NCI-H510A treated with DMSO at 0.1 percent for 48 hours (cell line): ENCODE data around the gene TAGLN2.

Source experiments
- DNase-seq: peaks from one replicate; lab custom pipeline; 2025; lab: John Stamatoyannopoulos, UW

TAGLN2 gene

DNA sequence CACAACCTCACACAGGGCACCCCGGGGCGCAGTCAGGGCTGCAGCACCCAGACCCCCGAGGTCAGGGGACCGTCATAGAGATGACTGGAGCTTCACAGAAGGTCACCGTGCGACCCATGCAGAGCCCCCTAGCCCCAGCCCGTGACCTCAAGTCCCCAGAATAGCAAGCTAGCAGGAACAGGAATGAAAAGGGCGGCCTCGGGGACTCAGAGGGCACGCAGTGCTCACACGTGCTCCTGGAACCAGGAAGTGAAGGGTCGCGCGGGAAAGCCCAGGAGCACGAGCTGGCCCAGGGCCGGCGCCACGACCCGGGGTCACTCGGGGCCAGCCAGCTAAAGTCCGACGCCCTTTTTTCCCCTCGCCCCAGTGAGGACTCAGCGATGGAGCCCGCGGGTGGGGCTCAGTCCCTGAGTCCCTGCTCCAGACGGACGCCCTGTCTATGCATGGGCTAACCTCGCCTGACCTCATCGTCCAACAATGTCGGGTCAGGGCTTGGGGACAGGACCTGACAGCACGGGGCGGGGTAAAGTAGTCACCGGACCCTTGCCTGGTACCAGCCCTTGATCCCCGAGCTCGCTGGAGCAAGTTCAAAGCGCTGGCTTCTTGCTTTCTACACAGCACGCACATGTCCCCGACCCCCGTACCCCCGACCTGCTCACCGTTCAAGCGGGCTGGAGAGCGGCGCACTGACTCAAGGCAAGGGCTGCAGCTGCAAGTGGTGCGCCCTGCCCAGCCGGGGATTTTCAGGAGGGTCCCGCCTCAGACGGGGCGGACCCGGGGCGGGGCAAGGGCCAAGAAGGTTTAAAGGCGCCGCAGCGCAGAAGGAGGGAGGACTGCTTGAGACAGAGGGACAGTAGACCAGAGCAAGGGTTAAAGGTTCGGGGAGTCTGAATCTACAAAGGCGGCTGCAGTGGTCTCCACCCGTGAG is at the start of gene TAGLN2:
TSS of gene TAGLN2 (minus strand) at position 717 of the 928 bp plus-strand sequence. CDS start 4,998 bp downstream, outside the sequence.
- peak; percentile 79 for DNase-seq

DNA sequence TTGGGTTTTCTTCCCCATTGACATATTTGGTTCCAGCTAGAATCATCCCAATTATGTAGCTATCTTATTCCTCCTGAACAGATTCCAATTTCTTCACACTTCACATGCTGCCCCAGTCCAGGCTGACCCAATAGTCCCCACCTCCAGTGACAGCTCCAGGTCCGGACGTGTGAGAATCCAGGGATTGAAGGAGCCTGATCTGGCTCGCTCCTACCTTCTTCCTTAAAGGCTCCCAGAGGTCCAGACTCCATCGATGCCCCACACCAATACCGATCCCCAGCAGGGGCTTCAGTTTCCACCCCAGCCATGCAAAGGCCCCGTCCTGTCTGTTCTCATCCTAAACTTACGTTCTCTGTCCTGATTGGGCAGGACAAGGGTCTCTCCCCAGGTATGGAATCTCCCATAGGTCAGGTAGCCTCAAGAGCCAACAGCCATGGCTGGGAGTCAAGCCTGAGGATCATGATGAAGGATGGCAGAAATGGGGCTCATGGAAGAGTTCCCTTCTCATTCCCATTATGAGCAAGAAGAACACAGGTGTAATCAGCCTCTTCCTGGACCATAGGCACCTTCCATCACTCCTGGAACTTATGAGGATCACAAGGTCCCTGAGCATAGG is 49.2 kb upstream of the TAGLN2 start:
- no peak for DNase-seq

DNA sequence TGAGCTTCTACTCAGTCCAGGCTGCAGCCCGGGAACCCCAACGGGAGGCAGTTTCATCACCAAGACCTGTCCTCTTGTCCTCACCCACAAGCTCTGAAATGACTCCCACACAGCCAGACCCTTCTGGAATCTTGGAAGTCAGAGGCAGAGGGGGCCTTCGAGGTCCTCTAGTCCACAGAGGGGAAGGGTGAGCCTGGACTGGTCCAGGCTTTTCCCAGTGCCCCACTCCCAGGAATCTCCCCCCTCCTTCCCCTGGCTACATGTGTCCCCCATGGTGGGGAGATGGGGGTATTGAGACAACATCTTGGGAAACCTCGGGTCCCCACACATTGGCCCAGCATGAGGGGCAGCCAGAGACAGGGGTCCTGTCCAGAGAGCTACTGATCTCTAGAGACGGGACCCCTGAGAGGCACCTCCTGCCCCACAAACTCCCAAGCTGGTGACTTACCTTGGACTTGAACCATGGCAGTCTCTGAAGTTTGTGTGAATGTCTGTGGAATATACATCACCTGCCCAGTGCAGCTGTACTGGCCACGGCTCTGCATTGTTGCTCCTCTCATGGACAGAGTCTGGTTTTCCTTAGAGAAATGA is 48.1 kb upstream of the TAGLN2 start:
- DNase-seq = no peak

- no peak for DNase-seq
Measured at GRCh38 chr1:159972443-159973205, 47.3 kb upstream of the TAGLN2 start.

DNA sequence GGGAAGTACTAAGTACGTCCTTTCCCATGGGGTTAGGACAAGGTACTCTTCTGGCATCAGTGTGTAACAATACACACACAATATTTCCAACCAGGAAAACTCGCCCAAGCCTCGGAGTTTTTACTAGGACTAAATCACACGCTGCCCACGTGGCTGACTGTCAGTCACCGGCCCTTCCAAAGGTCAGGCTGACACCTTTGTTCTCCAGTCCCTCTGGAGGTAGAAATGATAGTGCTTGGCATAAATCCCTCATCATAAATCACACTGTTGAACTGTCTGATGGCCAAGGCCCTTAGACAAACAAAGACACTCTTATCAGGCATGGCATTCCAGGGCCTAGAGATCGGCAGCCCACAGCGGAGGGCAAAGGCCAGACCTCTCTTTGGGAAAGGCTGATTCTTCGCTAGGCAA is 45.6 kb upstream of the TAGLN2 start:
- no peak for DNase-seq

GRCh38 chr1:159968901-159969300 is 43.6 kb upstream of the TAGLN2 start:
- DNase-seq = no peak

DNA sequence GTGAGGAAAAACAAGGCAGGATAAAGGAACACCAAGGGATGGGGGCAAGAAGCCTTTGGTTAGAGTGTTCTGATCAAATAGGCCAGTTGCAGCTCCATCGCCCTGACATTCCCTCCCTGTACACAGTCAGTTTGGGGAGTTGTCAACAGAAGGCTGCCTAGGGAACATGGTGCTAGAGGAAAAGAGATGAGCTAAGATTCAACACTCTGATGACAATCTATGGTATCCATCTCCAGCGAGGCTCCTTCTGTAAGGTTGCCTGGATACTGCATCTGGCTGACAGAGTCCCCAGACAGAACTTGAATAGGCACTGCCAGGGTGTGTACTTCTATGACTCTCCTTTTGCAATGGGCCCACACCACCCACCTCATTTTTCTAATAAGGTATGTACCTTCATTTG is 40.0 kb upstream of the TAGLN2 start:
- no peak for DNase-seq

- no peak for DNase-seq
Measured at GRCh38 chr1:159964144-159964543, 38.8 kb upstream of the TAGLN2 start.

DNA sequence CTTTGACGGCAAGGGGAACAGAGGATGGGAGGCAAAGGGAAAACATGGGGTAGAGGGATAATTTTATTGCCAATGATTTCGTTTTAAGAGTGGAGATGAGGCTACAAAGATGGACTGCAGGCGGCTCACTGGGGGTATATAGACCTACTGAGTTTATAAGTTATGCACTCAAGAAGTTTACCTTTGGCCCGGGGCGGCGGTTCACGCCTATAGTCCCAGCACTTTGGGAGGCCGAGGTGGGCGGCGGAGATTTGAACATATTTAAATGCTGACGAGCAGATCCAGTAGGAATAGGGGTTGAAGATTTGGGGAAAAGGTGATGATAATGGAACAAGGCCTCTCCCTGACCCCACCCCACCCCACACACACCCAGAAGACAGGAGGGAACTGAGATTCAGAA is 36.9 kb upstream of the TAGLN2 start:
- no peak for DNase-seq

GRCh38 chr1:159961636-159962035 is 36.3 kb upstream of the TAGLN2 start:
- no peak for DNase-seq

DNA sequence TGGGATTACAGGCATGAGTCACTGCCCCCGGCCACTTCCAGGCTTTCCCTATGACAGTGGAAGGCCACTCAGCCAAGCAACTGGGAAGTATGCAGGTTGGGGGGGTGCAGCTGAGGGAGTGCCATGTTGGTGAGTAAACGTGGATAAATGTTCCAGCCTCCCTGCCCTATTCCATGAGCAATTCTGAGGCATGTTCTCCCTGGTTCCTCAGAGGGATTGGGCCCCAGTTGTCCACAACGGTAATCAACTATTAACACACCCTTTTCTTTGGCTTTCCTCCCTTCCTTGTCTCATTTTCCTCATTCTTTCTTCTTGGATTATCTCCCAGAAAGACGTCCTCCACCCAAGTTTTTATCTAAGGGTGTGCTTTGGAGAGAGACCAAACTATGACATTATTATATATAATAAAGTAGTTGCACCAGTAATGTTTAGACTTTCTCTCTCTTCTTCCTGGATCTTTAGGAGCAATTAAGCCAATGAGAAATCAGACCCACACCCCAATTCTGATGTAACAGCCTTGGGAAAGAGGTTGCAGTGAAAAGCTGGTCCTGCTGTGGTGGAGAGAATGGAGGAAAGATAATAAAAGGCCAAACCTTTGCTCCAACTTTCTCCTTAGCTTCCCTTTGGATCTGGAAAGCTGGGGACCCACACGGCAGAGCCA is 35.5 kb upstream of the TAGLN2 start:
- no peak for DNase-seq

DNA sequence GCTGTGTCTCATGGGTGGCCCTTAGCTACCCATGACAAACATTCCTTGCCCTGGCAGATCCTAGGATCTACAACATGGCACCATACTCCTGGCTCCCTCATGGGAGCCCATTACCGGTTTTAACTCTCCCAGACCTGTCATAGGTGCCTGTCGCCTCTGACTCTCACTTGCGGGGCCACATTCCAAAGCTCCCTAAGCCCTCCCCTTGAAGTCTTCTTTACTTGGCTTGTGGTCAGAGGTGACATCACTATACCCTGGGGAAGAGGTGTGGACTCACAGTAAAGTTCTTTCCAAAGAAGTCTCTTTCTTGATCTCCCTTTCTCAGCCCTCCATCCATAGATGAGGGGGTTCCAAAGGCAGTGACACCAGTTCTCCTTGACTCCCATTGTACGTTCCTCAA is 34.1 kb upstream of the TAGLN2 start:
- no peak for DNase-seq

DNA sequence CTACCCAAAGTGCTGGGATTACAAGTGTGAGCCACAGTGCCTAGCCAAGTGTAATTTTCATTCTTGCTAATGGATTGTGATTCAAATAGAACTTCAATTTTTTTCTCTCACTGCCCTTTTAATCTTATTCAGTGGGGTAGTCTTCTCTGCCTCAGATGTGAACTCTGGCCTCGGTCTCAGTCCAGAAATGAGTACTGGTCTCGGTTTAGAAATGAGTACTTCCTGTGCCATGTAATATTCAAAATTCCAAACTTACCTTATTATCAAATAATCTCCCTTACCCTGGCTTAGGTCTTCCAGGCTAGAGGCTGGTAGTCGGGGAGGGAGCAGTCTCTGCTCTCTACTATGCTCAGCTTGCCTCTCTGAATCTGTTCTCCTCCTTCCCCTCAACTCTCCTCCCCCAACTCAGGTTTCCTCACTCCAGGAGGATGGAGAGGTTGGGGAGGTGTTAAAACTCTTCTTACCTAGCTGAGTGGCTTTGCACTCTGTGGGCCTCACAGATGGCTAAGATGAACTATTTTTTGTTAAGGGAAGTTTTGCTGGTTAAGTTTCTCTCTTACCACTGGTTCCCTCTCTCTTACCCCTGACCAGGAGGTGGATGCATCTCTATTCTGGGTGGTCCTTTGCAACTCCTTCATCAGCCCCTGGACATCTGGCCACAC is 33.5 kb upstream of the TAGLN2 start:
- DNase-seq = no peak

DNA sequence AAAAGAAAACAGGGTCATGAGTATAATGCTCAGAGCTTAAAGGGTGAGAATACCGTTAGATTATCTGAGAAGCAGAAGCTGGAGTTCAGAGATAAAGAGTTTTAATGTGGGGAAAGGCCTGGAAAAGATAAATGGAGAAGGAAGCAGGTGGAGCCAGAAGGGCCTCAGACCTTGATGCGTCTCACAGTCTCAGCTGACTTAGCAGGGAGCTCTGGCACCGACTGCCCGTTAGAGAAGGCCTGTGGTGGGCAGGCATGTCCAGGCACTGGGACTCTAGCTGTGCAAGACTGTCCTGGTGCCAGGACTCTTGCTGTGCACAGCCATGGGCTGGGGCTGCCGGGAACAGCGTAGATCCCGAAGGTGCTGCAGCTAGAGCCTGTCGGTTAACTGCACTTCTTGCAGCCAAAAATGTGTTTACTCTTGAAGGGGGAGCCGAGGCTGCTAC is 32.5 kb upstream of the TAGLN2 start:
- DNase-seq = no peak

GRCh38 chr1:159955456-159955855 is 30.1 kb upstream of the TAGLN2 start:
- no peak for DNase-seq

- no peak for DNase-seq
Measured at GRCh38 chr1:159953536-159954515, 28.5 kb upstream of the TAGLN2 start, which contains the start of gene SLAMF9. TSS of gene SLAMF9 (minus strand) at chr1:159954237. CDS start at chr1:159954137, 100 bp downstream.

DNA sequence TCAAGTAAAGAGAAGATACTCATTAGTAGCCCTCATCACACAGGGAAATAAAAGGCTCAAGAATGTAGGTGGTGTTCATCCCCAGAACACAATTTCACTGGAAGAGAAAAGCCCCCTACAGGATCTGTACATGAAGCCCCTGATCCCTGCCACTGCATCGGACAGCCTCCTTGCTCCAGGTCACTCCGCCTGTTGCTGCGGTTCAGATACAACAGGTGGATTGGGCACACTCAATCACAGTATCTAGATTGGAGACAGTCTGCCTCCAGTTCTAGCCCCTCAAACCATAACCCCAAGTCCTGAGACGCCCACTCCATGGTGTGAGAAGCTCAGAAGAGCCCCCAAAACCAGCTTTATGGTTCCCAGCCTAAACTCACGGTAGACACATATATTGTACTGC is 27.6 kb upstream of the TAGLN2 start:
- DNase-seq = no peak

DNA sequence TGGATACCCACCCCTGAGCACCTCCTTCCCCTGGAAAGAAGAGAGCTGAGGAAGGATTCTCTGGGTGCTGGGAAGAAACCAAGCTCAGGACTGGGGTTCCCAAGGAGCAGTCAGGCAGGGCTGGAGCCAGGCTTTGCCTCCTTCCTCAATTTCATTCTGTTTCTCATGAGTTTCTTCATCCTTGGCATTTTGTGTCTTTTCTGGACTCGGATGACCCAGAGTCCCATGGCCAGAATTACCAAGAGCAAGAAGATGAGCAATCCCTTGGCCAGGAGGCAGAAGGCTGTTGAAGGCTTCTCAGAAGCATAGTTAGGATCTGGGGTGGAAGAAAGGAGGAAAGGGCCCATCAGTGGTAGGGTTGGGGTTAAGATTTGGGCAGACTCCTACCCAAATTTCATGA is 26.2 kb upstream of the TAGLN2 start:
- DNase-seq = no peak

GRCh38 chr1:159951016-159951415 is 25.7 kb upstream of the TAGLN2 start:
- DNase-seq = no peak

DNA sequence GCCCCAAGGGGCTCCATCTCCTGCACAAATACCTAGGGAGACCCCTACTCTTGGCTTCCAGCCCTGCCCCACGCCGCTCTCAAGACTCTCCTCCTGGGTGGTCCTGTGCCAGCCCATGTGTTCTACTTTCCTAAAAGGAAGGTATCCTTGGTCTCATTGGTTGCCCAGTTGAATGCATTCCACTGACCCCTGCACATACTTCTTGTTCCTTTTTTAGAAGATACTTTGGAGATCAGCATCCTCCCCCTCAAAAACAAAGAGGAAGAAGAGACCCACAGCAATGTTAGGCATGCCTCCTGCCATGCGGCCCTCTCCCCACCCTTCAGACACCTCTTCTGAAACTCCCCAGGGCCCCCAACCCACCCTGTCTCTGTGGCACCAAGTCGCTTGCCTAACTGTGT is 24.7 kb upstream of the TAGLN2 start:
- no peak for DNase-seq
